Smooth muscle cell (in vitro differentiated cells): ENCODE measurements around the gene HES5. TPM values are rescaled to one million over a fixed set of nuclear protein-coding genes. Genes with fewer than 3 reads are reported as not detected.

Experiments
- DNase-seq: peaks from one replicate; lab custom pipeline; 2025; ENCODE audit not compliant: unreplicated experiment; lab: John Stamatoyannopoulos, UW
- H2AFZ ChIP-seq: fragments of 200-600 bp; sonication (generic); 2 replicates; pipeline ENCODE4 v1.6.0; 2016; ENCODE audit warnings: antibody characterized with exemption, low read depth, mild to moderate bottlenecking
- H3F3A ChIP-seq: fragments of 200-600 bp; sonication (generic); 2 replicates; pipeline ENCODE4 v1.6.0; 2017; ENCODE audit warnings: antibody characterized with exemption, low read depth
- H3K27ac ChIP-seq: fragments of 200-600 bp; sonication (generic); 2 replicates; pipeline ENCODE4 v1.5.1; 2016; ENCODE audit warnings: low read depth, mild to moderate bottlenecking
- H3K27me3 ChIP-seq: fragments of 200-600 bp; sonication (generic); 2 replicates; pipeline ENCODE4 v1.6.1; 2016; ENCODE audit warnings: low read depth, mild to moderate bottlenecking
- H3K36me3 ChIP-seq: fragments of 200-600 bp; sonication (generic); 2 replicates; pipeline ENCODE4 v1.5.1; 2016; ENCODE audit warnings: low read depth
- H3K4me1 ChIP-seq: fragments of 200-600 bp; sonication (generic); 2 replicates; pipeline ENCODE4 v1.5.1; 2016; ENCODE audit warnings: low read depth
- H3K4me2 ChIP-seq: fragments of 200-600 bp; sonication (generic); 2 replicates; pipeline ENCODE4 v1.6.0; 2016; ENCODE audit warnings: mild to moderate bottlenecking
- H3K4me3 ChIP-seq: fragments of 200-600 bp; sonication (generic); 2 replicates; pipeline ENCODE4 v1.5.1; 2016; ENCODE audit warnings: mild to moderate bottlenecking
- H3K79me2 ChIP-seq: fragments of 200-600 bp; sonication (generic); 2 replicates; pipeline ENCODE4 v1.6.0; 2016; ENCODE audit warnings: low read depth, mild to moderate bottlenecking
- H3K9ac ChIP-seq: fragments of 200-600 bp; sonication (generic); 2 replicates; pipeline ENCODE4 v1.6.0; 2016; ENCODE audit warnings: low read depth
- H3K9me3 ChIP-seq: fragments of 200-600 bp; sonication (generic); replicated peaks from 2 replicates; pipeline ENCODE4 v1.5.1; 2016; ENCODE audit warnings: low read depth
- H4K20me1 ChIP-seq: fragments of 200-600 bp; sonication (generic); 2 replicates; pipeline ENCODE4 v1.6.0; 2016; ENCODE audit warnings: low read depth
- WGBS: methylation state at CpG from one replicate; pipeline ENCODE4 v1.1.7; 2016; ENCODE audit warnings: low lambda C conversion rate; 5-methylcytosine and 5-hydroxymethylcytosine counted together
- polyA plus RNA-seq: library from polyadenylated mRNA; unstranded; fragments of >200 nt; fragmentation: Nextera tagmentation; extraction: Ambion mirVana; gene quantifications from 2 replicates; pipeline ENCODE4 v1.2.1, GENCODE V29; 2016
- total RNA-seq: library from RNA; depleted of rRNA; stranded (reverse); fragments of >200 nt; gene quantifications from 2 replicates; pipeline ENCODE4 v1.2.3, GENCODE V29; 2014
- TF ChIP-seq, protein P1 (sequence below): fragments of 200-600 bp; sonication (generic); IDR thresholded peaks from 2 replicates; pipeline ENCODE4 v1.5.1; 2017; ENCODE audit warnings: borderline replicate concordance, mild to moderate bottlenecking, antibody characterized with exemption; ENCODE audit not compliant: insufficient read depth, poor library complexity, severe bottlenecking

Gene HES5
- total and polyA plus RNA-seq, 2 experiments from 2014 or later = 1.6 to 1.7 TPM

DNA sequence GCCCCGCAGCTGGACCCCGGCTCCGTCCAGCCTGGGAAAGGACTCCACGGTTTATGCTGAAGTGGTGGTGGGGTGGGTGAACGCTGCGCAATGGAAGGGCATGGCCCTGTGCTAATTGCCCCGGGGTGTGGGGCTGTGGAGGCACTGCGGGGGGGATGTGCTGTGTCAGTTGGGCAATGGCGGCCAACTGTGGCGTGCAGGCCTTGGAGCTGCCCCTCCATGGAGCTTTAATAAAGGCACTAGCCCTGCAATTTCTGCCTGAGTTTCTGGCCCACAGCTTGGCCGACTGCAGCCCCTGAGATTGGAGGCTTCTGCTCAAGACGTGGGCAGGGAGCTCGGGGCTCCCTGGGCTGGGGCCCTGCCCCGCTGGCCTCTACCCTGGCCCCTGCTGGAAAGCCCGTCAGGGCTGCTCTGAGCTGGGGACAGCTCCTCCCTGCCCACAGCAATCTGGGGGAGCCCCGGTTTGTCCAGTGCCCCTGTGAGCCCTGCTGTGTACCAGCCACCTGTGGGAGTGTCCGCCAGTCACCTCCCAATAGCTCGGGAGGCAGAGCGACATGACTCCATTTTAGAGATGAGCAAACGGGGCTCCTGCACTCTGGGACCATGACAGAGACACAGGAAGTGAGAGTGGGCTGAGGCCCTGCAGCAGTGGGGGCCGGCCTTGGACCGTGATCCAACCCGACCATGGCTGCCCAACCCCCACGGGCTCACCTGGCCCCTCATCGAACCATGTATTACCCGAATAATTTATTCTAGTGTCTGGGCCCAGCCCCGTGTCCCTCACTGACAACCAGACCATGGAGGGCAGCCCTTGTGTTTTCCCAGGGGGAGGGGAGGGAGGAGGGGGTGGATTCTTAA lies 17.4 kb upstream of the HES5 start:
- DNase-seq = no peak

DNA sequence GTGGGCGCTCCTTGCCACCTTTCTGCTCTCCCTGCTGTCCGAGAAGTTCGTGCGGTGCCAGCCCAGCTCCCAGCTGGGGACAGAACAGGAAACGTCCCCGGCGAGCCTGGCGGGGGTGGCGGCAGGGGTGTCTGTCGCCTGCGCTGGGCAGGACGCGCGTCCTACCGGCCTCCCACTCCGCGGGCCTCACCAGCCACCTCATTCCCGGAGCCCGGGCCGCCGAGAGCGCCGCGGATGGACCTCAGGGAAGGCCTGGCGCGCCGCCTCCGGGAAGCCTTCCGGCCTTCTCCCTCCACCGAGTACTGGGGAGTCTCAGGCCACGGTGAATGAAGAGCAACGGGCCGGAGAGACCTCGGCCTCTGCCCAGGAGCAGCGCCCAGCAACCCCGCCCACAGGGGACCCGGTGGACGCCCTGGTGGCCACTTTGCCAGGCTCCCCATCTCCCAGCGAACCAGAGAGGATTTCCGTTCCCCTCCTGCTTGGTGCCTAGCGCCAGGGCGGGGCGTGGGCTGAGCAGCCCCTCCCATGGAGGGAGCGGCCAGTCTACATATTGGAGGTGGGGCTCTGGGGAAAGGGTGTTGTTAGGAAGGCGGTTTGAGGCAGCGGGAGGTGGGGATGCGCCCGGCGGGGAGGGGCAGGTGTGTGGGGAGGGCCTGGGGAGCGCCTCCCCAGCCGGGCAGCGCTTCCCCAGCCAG lies 16.6 kb upstream of the HES5 start:
- DNase-seq = no peak
- TF ChIP-seq, protein P1, sequence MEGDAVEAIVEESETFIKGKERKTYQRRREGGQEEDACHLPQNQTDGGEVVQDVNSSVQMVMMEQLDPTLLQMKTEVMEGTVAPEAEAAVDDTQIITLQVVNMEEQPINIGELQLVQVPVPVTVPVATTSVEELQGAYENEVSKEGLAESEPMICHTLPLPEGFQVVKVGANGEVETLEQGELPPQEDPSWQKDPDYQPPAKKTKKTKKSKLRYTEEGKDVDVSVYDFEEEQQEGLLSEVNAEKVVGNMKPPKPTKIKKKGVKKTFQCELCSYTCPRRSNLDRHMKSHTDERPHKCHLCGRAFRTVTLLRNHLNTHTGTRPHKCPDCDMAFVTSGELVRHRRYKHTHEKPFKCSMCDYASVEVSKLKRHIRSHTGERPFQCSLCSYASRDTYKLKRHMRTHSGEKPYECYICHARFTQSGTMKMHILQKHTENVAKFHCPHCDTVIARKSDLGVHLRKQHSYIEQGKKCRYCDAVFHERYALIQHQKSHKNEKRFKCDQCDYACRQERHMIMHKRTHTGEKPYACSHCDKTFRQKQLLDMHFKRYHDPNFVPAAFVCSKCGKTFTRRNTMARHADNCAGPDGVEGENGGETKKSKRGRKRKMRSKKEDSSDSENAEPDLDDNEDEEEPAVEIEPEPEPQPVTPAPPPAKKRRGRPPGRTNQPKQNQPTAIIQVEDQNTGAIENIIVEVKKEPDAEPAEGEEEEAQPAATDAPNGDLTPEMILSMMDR = no peak
- Histone ChIP-seq H3K9ac (no peak overlapping the region), H3F3A (no peaks in the 10 kb centered on the region), H3K4me1 (peaks cover 53% of the 10 kb centered on the region), H3K36me3 (no peaks in the 10 kb centered on the region), H3K4me2 (peak overlapping the region; percentile 93), H3K27ac (no peak overlapping the region), H3K4me3 (peak overlapping the region; percentile 55), H4K20me1 (no peaks in the 10 kb centered on the region), H3K9me3 (no peaks in the 10 kb centered on the region), H3K79me2 (no peaks in the 10 kb centered on the region), H3K27me3 (no peaks in the 10 kb centered on the region), H2AFZ (peak overlapping the region; percentile 77)
- 1% methylated on average over 45 of the region's 52 CpGs for WGBS

More for the DNA sequence above, 17.4 kb upstream of the HES5 start:
- H3F3A ChIP-seq = no peaks in the 10 kb centered on the region
- H2AFZ ChIP-seq = peak overlapping the region; percentile 77
- no peak overlapping the region for H3K9ac ChIP-seq
- WGBS = 16% methylated on average over 27 of the region's 27 CpGs
- H3K9me3 ChIP-seq = no peaks in the 10 kb centered on the region
- no peaks in the 10 kb centered on the region for H4K20me1 ChIP-seq
- H3K4me3 ChIP-seq = peak overlapping the region; percentile 55
- no peaks in the 10 kb centered on the region for H3K36me3 ChIP-seq
- H3K27ac ChIP-seq = no peak overlapping the region
- H3K4me2 ChIP-seq = peak overlapping the region; percentile 93
- no peaks in the 10 kb centered on the region for H3K27me3 ChIP-seq
- no peaks in the 10 kb centered on the region for H3K79me2 ChIP-seq
- H3K4me1 ChIP-seq = peaks cover 53% of the 10 kb centered on the region
- TF ChIP-seq, protein P1 = no peak

DNA sequence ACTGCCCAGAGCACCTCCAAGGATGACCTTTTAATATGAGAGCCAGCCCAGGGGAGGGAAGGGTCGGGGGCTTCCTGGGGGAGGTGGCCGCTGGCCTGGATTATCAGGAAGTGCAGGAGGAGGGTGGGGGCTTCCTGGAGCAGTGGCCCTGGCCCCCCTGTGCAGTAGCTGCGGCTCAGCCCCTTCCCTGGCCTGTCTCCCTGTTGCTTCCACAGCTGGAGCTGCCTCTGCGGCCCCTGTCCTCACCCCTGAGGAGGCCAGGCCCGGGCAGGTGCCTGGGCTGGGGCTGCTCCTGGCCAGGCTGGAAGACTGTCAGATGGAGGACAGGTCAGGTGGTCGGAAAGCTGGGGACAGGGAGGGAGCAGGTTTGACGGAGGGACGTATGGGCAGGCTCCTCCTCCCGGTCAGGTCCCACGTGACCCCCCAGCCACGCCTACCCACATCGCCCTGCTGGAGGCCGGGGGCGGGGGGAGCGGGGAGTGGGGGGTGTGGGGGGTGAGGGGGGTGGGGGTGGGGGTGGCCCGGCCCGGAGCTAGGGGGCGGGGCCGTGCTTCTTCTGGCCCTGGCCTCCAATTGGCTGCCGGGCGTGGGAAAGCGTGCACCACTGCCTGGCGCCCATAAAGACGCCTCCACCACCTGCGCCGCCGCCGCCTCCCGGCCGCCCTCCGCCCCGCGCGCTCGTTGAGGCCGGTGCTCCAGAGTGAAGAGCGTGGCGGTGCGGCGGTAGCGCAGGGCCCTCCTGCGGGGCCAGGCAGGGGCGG lies 15.9 kb upstream of the HES5 start:
- Histone ChIP-seq H3K4me2 (peak overlapping the region; percentile 93), H4K20me1 (no peaks in the 10 kb centered on the region), H3F3A (no peaks in the 10 kb centered on the region), H3K9me3 (no peaks in the 10 kb centered on the region), H3K27ac (no peak overlapping the region), H3K4me1 (peaks cover 53% of the 10 kb centered on the region), H3K36me3 (no peaks in the 10 kb centered on the region), H3K9ac (no peak overlapping the region), H2AFZ (peak overlapping the region; percentile 77), H3K27me3 (no peaks in the 10 kb centered on the region), H3K79me2 (no peaks in the 10 kb centered on the region), H3K4me3 (peak overlapping the region; percentile 55)
- 23% methylated on average over 7 of the region's 43 CpGs for WGBS
- DNase-seq = peak; percentile 38
- TF ChIP-seq, protein P1 = no peak
